H1 (cell line): Measurements from ENCODE around the gene KRTAP29-1. TPM values are rescaled to one million over a fixed set of nuclear protein-coding genes. Genes with fewer than 3 reads are reported as not detected.

Experiments used
- CTCF ChIA-PET: fragments of 300-600 bp; sonication (Branson Sonifier 250); formaldehyde crosslinking; loops from one replicate; lab custom pipeline; 2021; ENCODE audit not compliant: partially characterized antibody; lab: Charles Lee
- POLR2A ChIA-PET: fragments of 300-600 bp; sonication (Branson Sonifier 250); formaldehyde crosslinking; loops from one replicate; lab custom pipeline; 2021; ENCODE audit warnings: inconsistent platforms; ENCODE audit not compliant: partially characterized antibody; lab: Charles Lee
- DNase-seq, 2 experiments: peaks; one replicate each; pipeline versions ENCODE4 v3.0.0 to v3.0.0-alpha.2; 2010 to 2022; ENCODE audit warnings: low spot score in 2 of 2, low read depth in 1 of 2, mixed read lengths in 1 of 2
- FAIRE-seq: peaks from 2 replicates; lab custom pipeline; 2011; peaks lifted over from hg19 to GRCh38; lab: Jason Lieb, UNC
- H2AFZ ChIP-seq: 2 replicates; pipeline ENCODE4 v1.8.1; 2012; ENCODE audit warnings: low read length, inconsistent platforms
- H2AK5ac ChIP-seq: 2 replicates; pipeline ENCODE4 v1.6.1; 2013; ENCODE audit warnings: low read depth, low read length
- H2BK120ac ChIP-seq: replicated peaks from 2 replicates; pipeline ENCODE3; 2013; ENCODE audit warnings: low read depth, low read length, inconsistent platforms
- H2BK12ac ChIP-seq: 2 replicates; pipeline ENCODE4 v1.6.1; 2013; ENCODE audit warnings: low read depth, low read length
- H2BK15ac ChIP-seq: 2 replicates; pipeline ENCODE4 v1.6.1; 2013; ENCODE audit warnings: low read length
- H2BK20ac ChIP-seq: 2 replicates; pipeline ENCODE4 v1.6.1; 2013; ENCODE audit warnings: low read length
- H2BK5ac ChIP-seq: 2 replicates; pipeline ENCODE4 v1.6.1; 2013; ENCODE audit warnings: low read depth, low read length
- H3K14ac ChIP-seq: 2 replicates; pipeline ENCODE4 v1.6.1; 2013; ENCODE audit warnings: inconsistent platforms; ENCODE audit not compliant: insufficient read length
- H3K18ac ChIP-seq: 2 replicates; pipeline ENCODE4 v1.6.1; 2013; ENCODE audit warnings: low read length; ENCODE audit errors: extremely low read depth
- H3K23ac ChIP-seq: 2 replicates; pipeline ENCODE4 v1.6.1; 2013; ENCODE audit warnings: inconsistent platforms; ENCODE audit not compliant: insufficient read length
- H3K23me2 ChIP-seq: 2 replicates; pipeline ENCODE4 v1.6.1; 2013; ENCODE audit warnings: low read depth, low read length
- H3K27ac ChIP-seq: 2 replicates; pipeline ENCODE4 v1.6.1; 2011; ENCODE audit warnings: low read depth, low read length, inconsistent platforms
- H3K27me3 ChIP-seq, 4 experiments: replicated peaks in 1 of 4; 1 replicate in 1 of 4; 2 replicates in 3 of 4; pipeline versions ENCODE4 v1.6.1 to v1.8.1; 2011 to 2013; ENCODE audit warnings: low read length in 3 of 4, mild to moderate bottlenecking in 3 of 4, inconsistent platforms in 2 of 4, mixed read lengths in 2 of 4, moderate library complexity in 1 of 4; ENCODE audit not compliant: control insufficient read depth in 3 of 4, insufficient read depth in 3 of 4; ENCODE audit errors: extremely low read depth in 1 of 4
- H3K36me3 ChIP-seq, 4 experiments: 2 replicates each; pipeline versions ENCODE4 v1.6.1 to v1.8.1; 2011 to 2013; ENCODE audit warnings: mild to moderate bottlenecking in 4 of 4, low read length in 3 of 4, moderate library complexity in 2 of 4, control low read depth in 1 of 4, inconsistent platforms in 1 of 4; ENCODE audit not compliant: insufficient read depth in 4 of 4, control insufficient read depth in 2 of 4
- H3K4ac ChIP-seq: replicated peaks from 2 replicates; pipeline ENCODE3; 2013; ENCODE audit warnings: low read length, low read depth, mixed read lengths, inconsistent platforms; ENCODE audit not compliant: insufficient read length
- H3K4me1 ChIP-seq, 4 experiments: replicated peaks in 1 of 4; 1 replicate in 1 of 4; 2 replicates in 3 of 4; pipeline versions ENCODE4 v1.6.1 to v1.8.1; 2011 to 2013; ENCODE audit warnings: low read length in 3 of 4, inconsistent platforms in 2 of 4, mixed read lengths in 1 of 4; ENCODE audit not compliant: insufficient read depth in 4 of 4, control insufficient read depth in 3 of 4
- H3K4me2 ChIP-seq, 2 experiments: 2 replicates each; pipeline versions ENCODE4 v1.6.1 to v1.8.1; 2011 to 2013; ENCODE audit warnings: low read depth in 2 of 2, low read length in 2 of 2, control low read depth in 1 of 2, inconsistent platforms in 1 of 2, mild to moderate bottlenecking in 1 of 2; ENCODE audit not compliant: insufficient read depth in 1 of 2
- H3K4me3 ChIP-seq, 4 experiments: fragments of 200-600, 300-600 bp in 1 of 4; sonication (generic), shearing (Covaris generic), sonication (Bioruptor Twin) in 1 of 4; 2 replicates each; pipeline versions ENCODE4 v1.5.1 to v1.8.1; 2011 to 2016; ENCODE audit warnings: low read length in 4 of 4, low read depth in 3 of 4, control low read depth in 2 of 4, inconsistent platforms in 2 of 4, mild to moderate bottlenecking in 2 of 4, mixed read lengths in 1 of 4, moderate library complexity in 1 of 4; ENCODE audit not compliant: insufficient read depth in 2 of 4; ENCODE audit errors: extremely low read depth in 1 of 4
- H3K56ac ChIP-seq: replicated peaks from 2 replicates; pipeline ENCODE3; 2013; ENCODE audit warnings: low read depth, mild to moderate bottlenecking, mixed read lengths, low read length, inconsistent platforms; ENCODE audit not compliant: insufficient read length
- H3K79me1 ChIP-seq: 2 replicates; pipeline ENCODE4 v1.6.1; 2013; ENCODE audit warnings: low read depth, low read length, control low read depth
- H3K79me2 ChIP-seq, 2 experiments: 2 replicates each; pipeline versions ENCODE4 v1.6.1 to v1.8.1; 2012 to 2013; ENCODE audit warnings: low read length in 2 of 2, mild to moderate bottlenecking in 2 of 2, inconsistent platforms in 1 of 2; ENCODE audit not compliant: insufficient read depth in 2 of 2, control insufficient read depth in 1 of 2
- H3K9ac ChIP-seq, 4 experiments: replicated peaks in 1 of 4; 1 replicate in 1 of 4; 2 replicates in 3 of 4; pipeline versions ENCODE4 v1.6.1 to v1.8.1; 2011 to 2013; ENCODE audit warnings: low read depth in 3 of 4, low read length in 3 of 4, control low read depth in 2 of 4, mild to moderate bottlenecking in 2 of 4, moderate library complexity in 2 of 4, inconsistent platforms in 1 of 4; ENCODE audit errors: extremely low read depth in 1 of 4
- H3K9me3 ChIP-seq, 2 experiments: 2 replicates each; pipeline versions ENCODE4 v1.6.1 to v1.8.1; 2012 to 2013; ENCODE audit warnings: mild to moderate bottlenecking in 2 of 2, moderate library complexity in 2 of 2, control low read depth in 1 of 2, inconsistent platforms in 1 of 2, low read depth in 1 of 2, low read length in 1 of 2, mixed read lengths in 1 of 2; ENCODE audit not compliant: insufficient read depth in 2 of 2
- H4K20me1 ChIP-seq, 2 experiments: replicated peaks in 1 of 2; 2 replicates each; pipeline versions ENCODE3 to v1.8.1; 2011 to 2013; ENCODE audit warnings: inconsistent platforms in 2 of 2, low read length in 2 of 2, mild to moderate bottlenecking in 1 of 2; ENCODE audit not compliant: insufficient read depth in 2 of 2, control insufficient read depth in 1 of 2
- H4K5ac ChIP-seq: 2 replicates; pipeline ENCODE4 v1.6.1; 2013; ENCODE audit warnings: low read length, low read depth, mixed read lengths, inconsistent platforms; ENCODE audit not compliant: insufficient read length
- H4K8ac ChIP-seq: 2 replicates; pipeline ENCODE4 v1.8.0; 2013; ENCODE audit warnings: mild to moderate bottlenecking, moderate library complexity, low read length, inconsistent platforms; ENCODE audit not compliant: insufficient read depth; ENCODE audit errors: extremely low read depth
- H4K91ac ChIP-seq: replicated peaks from 2 replicates; pipeline ENCODE3; 2013; ENCODE audit warnings: low read length, mixed read lengths, inconsistent platforms; ENCODE audit not compliant: insufficient read length
- HDAC2 ChIP-seq, 2 experiments: fragments of 300-600 bp in 1 of 2; sonication (generic) in 1 of 2; IDR thresholded peaks; 2 replicates each; pipeline ENCODE4 v1.6.1; 2011 to 2012; ENCODE audit warnings: low read depth in 2 of 2, low read length in 2 of 2, mild to moderate bottlenecking in 2 of 2, moderate library complexity in 2 of 2, borderline replicate concordance in 1 of 2, inconsistent platforms in 1 of 2
- WGBS, 2 experiments: shearing (Covaris generic) in 1 of 2; methylation state at CpG; one replicate each; pipeline versions ENCODE4 v1.1.6 to v1.1.7; 2013 to 2015; ENCODE audit warnings: low lambda C conversion rate in 2 of 2, mixed read lengths in 2 of 2, inconsistent platforms in 1 of 2, low coverage in 1 of 2, missing lambda C conversion rate in 1 of 2; ENCODE audit not compliant: insufficient replicate concordance in 2 of 2, insufficient coverage in 1 of 2, insufficient read length in 1 of 2; ENCODE audit errors: extremely low coverage in 1 of 2, missing lambda C conversion rate in 1 of 2; 5-methylcytosine and 5-hydroxymethylcytosine counted together
- polyA plus RNA-seq, 7 experiments: library from polyadenylated mRNA; depleted of rRNA in 3 of 7; stranded (reverse) in 5 of 7; unstranded in 2 of 7; fragments of >200 nt in 5 of 7; fragments of 200-250 nt in 2 of 7; gene quantifications; 1 replicate in 5 of 7; 2 replicates in 1 of 7; 4 replicates in 1 of 7; pipeline versions ENCODE4 v1.2.1 to v1.2.3, GENCODE V29; 2011 to 2013; ENCODE audit warnings: missing spikeins in 2 of 7, mixed read lengths in 2 of 7
- total RNA-seq: library from RNA; stranded (reverse); fragmentation: NEBNext Ultra II Directional; extraction: Animal tissue kit (Norgen Biotek cat#: 25700); gene quantifications from 2 replicates; pipeline ENCODE4 v1.2.1, GENCODE V29; 2021

Gene KRTAP29-1
- total and polyA plus RNA-seq, 2 of the 8 experiments (the other 6 are each of a cell fraction or from before 2014, with no cell fraction given): not detected

GRCh38 chr17:41302981-41303380 is 330 bp upstream of the KRTAP29-1 start:
- H3K56ac ChIP-seq: no peak overlapping the region
- no peak overlapping the region for H3K27ac ChIP-seq
- H3K9me3 ChIP-seq: no peaks in the 10 kb centered on the region; a peak in 1 of 4 replicates
- ChIA-PET CTCF (interaction anchor here (0.6 to 1.8 kb wide), 6 partner anchors 20 to 694 kb away, joined by 3 to 7 read pairs (median 3); partner anchors contain the start of gene KRT33A), POLR2A (no interaction called here)
- no peak overlapping the region for H3K14ac ChIP-seq
- no peak overlapping the region for H4K8ac ChIP-seq
- FAIRE-seq (no peak), DNase-seq (no peak)
- H3K4me1 ChIP-seq: no peaks in the 10 kb centered on the region; a peak in 2 of 7 replicates
- no peak overlapping the region for H2BK5ac ChIP-seq
- H2BK12ac ChIP-seq: no peak overlapping the region
- H3K4me2 ChIP-seq: no peak overlapping the region
- no peaks in the 10 kb centered on the region for H4K20me1 ChIP-seq
- no peaks in the 10 kb centered on the region; a peak in 2 of 7 replicates for H3K27me3 ChIP-seq
- H4K91ac ChIP-seq: no peak overlapping the region
- H3K36me3 ChIP-seq: no peaks in the 10 kb centered on the region
- H2BK15ac ChIP-seq: no peak overlapping the region
- no peak overlapping the region for H3K23ac ChIP-seq
- 92% methylated on average over 4 of the region's 4 CpGs; no CpG with 5 or more reads in 1 of the 2 experiments for WGBS, 2 experiments
- H3K4me3 ChIP-seq: no peak overlapping the region
- H2AK5ac ChIP-seq: no peak overlapping the region
- no peak overlapping the region for H2BK20ac ChIP-seq
- no peak overlapping the region for H3K18ac ChIP-seq
- no peaks in the 10 kb centered on the region for H3K79me1 ChIP-seq
- no peak overlapping the region for H3K9ac ChIP-seq
- no peak overlapping the region for H3K4ac ChIP-seq
- H2AFZ ChIP-seq: no peak overlapping the region
- H4K5ac ChIP-seq: no peak overlapping the region
- H2BK120ac ChIP-seq: no peak overlapping the region
- no peaks in the 10 kb centered on the region; the same call in 1 of the 2 replicates for H3K23me2 ChIP-seq
- H3K79me2 ChIP-seq: no peaks in the 10 kb centered on the region
- no peak for TF ChIP-seq HDAC2 (IDR thresholded peaks at IDR 0.05; ENCODE audit: borderline replicate concordance in 1 of 2, low read depth in 2 of 2, low read length in 2 of 2)
